Gastroesophageal sphincter (tissue), 4 donors: ENCODE data around the gene EPG5. TPM values are rescaled to one million over a fixed set of nuclear protein-coding genes. Genes with fewer than 3 reads are reported as not detected.

Source experiments
- ATAC-seq: fragments of 150-250 bp; one replicate; pipeline ENCODE4 v1.9.1; 2016; ENCODE audit warnings: mild to moderate bottlenecking, moderate library complexity
- H3K27ac ChIP-seq, 4 donors: fragments of 200-600 bp; sonication (generic) in 3 of 4; 1 replicate in 3 of 4; 2 replicates in 1 of 4; pipeline ENCODE4 v1.5.1; 2016 to 2019
- H3K27me3 ChIP-seq: fragments of 200-600 bp; sonication (generic); one replicate; pipeline ENCODE4 v1.5.1; 2019
- H3K36me3 ChIP-seq, 2 donors: fragments of 200-600 bp; sonication (generic); one replicate each; pipeline ENCODE4 v1.5.1; 2019; ENCODE audit warnings: control low read depth in 1 of 2
- H3K4me1 ChIP-seq, 3 donors: fragments of 200-600 bp; sonication (generic); 1 replicate in 2 of 3; 2 replicates in 1 of 3; pipeline ENCODE4 v1.5.1; 2016 to 2019; ENCODE audit warnings: control low read depth in 2 of 3
- H3K4me3 ChIP-seq, 2 donors: fragments of 200-600 bp; sonication (generic); one replicate each; pipeline ENCODE4 v1.5.1; 2019; ENCODE audit warnings: mild to moderate bottlenecking in 1 of 2, moderate library complexity in 1 of 2
- H3K9me3 ChIP-seq, 3 donors: fragments of 200-600 bp; sonication (generic); one replicate each; pipeline ENCODE4 v1.5.1; 2017 to 2019; ENCODE audit warnings: control low read depth in 2 of 3
- EP300 ChIP-seq: sonication (generic); formaldehyde crosslinking; IDR thresholded peaks from one replicate; pipeline ENCODE4 v1.6.1; 2017; ENCODE audit warnings: antibody characterized with exemption, mild to moderate bottlenecking
- POLR2A ChIP-seq, 2 donors: fragments of 450-650 bp; IDR thresholded peaks; one replicate each; pipeline ENCODE4 v1.6.1; 2017; ENCODE audit warnings: antibody characterized with exemption in 2 of 2, mild to moderate bottlenecking in 2 of 2, moderate library complexity in 1 of 2
- POLR2AphosphoS5 ChIP-seq: sonication (generic); formaldehyde crosslinking; IDR thresholded peaks from one replicate; pipeline ENCODE4 v1.6.1; 2017; ENCODE audit warnings: antibody characterized with exemption
- WGBS, 2 donors: methylation state at CpG; one replicate each; pipeline ENCODE4 v1.1.5; 2018; ENCODE audit warnings: low coverage in 1 of 2; 5-methylcytosine and 5-hydroxymethylcytosine counted together
- total RNA-seq, 4 donors: library from RNA; depleted of rRNA; stranded (reverse); fragments of >200 nt; gene quantifications; one replicate each; pipeline ENCODE4 v1.1.0, GENCODE V29; 2016
- TF ChIP-seq, protein P1 (sequence below), 4 experiments: fragments of 200-600 bp in 2 of 4; fragments of 450-650 bp in 2 of 4; sonication (generic) in 1 of 4; IDR thresholded peaks; one replicate each; pipeline ENCODE4 v1.5.1; 2017 to 2019; ENCODE audit warnings: antibody characterized with exemption in 4 of 4, mild to moderate bottlenecking in 2 of 4, moderate library complexity in 2 of 4

The EPG5 gene
- total RNA-seq, 4 donors from 2014 or later = 17.3 to 33.7 (median 28.4) TPM

- Histone ChIP-seq H3K4me3 (no peak overlapping the region), H3K4me1 (peaks cover 0 to 6% (median 0%) of the 10 kb centered on the region in 3 donors), H3K27me3 (no peaks in the 10 kb centered on the region), H3K9me3 (no peaks in the 10 kb centered on the region), H3K36me3 (peaks cover 0 to 91% of the 10 kb centered on the region in 2 donors), H3K27ac (no peak overlapping the region)
- WGBS, 2 donors = 94 to 95% methylated on average over 2 to 3 of the region's 3 CpGs
- no peak for ATAC-seq
- TF ChIP-seq, protein P1, sequence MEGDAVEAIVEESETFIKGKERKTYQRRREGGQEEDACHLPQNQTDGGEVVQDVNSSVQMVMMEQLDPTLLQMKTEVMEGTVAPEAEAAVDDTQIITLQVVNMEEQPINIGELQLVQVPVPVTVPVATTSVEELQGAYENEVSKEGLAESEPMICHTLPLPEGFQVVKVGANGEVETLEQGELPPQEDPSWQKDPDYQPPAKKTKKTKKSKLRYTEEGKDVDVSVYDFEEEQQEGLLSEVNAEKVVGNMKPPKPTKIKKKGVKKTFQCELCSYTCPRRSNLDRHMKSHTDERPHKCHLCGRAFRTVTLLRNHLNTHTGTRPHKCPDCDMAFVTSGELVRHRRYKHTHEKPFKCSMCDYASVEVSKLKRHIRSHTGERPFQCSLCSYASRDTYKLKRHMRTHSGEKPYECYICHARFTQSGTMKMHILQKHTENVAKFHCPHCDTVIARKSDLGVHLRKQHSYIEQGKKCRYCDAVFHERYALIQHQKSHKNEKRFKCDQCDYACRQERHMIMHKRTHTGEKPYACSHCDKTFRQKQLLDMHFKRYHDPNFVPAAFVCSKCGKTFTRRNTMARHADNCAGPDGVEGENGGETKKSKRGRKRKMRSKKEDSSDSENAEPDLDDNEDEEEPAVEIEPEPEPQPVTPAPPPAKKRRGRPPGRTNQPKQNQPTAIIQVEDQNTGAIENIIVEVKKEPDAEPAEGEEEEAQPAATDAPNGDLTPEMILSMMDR (IDR thresholded peaks at IDR 0.05) = no peak
- TF ChIP-seq POLR2A (IDR thresholded peaks at IDR 0.05) (no peak), EP300 (no peak), POLR2AphosphoS5 (no peak)
These were observed 91.0 kb downstream of the EPG5 start for GRCh38 chr18:45876161-45876560.

GRCh38 chr18:45874491-45875184, 92.5 kb downstream of the EPG5 start:
- Histone ChIP-seq H3K27me3 (no peaks in the 10 kb centered on the region), H3K9me3 (no peaks in the 10 kb centered on the region), H3K36me3 (peaks cover 0 to 96% of the 10 kb centered on the region in 2 donors)

DNA sequence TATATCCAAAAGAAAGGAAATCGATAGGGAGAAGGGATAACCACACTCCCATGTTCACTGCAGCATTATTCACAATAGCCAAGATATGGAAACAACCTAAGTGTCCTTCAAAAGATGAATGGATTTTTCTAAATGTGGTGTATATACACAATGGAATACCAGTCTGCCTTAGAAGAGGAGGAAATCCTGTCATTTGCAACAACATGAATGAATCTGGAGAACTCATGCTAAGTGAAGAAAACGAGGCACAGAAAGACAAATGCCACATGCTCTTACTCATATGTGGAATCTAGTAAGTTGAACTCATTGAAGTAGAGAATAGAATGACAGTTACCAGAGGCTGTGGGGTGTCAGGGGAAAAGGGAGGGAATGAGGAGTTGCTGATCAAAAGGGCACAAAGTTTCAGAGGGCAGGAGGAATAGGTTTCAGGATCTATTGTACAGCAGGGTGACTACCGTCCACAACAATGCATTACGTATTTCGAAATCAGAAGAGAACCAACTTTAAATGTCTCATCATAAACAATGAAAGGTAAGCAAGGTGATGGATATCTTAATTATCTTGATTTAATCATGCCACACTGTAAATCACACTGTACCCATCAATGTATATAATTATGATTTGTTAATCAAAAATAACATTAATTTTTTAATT, 95.6 kb downstream of the EPG5 start:
- Histone ChIP-seq H3K36me3 (peaks cover 0 to 93% of the 10 kb centered on the region in 2 donors), H3K4me3 (no peak overlapping the region), H3K27me3 (no peaks in the 10 kb centered on the region), H3K27ac (no peak overlapping the region), H3K9me3 (no peaks in the 10 kb centered on the region), H3K4me1 (no peaks in the 10 kb centered on the region)
- ATAC-seq = no peak
- TF ChIP-seq POLR2A (IDR thresholded peaks at IDR 0.05) = no peak
- no peak for TF ChIP-seq POLR2AphosphoS5
- TF ChIP-seq, protein P1 (IDR thresholded peaks at IDR 0.05) = no peak
- no peak for TF ChIP-seq EP300
- 78 to 91% methylated on average over 5 of the region's 5 CpGs for WGBS, 2 donors

More at GRCh38 chr18:45874491-45875184, 92.5 kb downstream of the EPG5 start:
- Histone ChIP-seq H3K4me3 (no peak overlapping the region), H3K4me1 (no peaks in the 10 kb centered on the region), H3K27ac (no peak overlapping the region)
- 85 to 92% methylated on average over 5 of the region's 5 CpGs for WGBS, 2 donors
- TF ChIP-seq EP300 (no peak), POLR2A (IDR thresholded peaks at IDR 0.05) (no peak), POLR2AphosphoS5 (no peak)
- TF ChIP-seq, protein P1 (IDR thresholded peaks at IDR 0.05) = no peak
- no peak for ATAC-seq

DNA sequence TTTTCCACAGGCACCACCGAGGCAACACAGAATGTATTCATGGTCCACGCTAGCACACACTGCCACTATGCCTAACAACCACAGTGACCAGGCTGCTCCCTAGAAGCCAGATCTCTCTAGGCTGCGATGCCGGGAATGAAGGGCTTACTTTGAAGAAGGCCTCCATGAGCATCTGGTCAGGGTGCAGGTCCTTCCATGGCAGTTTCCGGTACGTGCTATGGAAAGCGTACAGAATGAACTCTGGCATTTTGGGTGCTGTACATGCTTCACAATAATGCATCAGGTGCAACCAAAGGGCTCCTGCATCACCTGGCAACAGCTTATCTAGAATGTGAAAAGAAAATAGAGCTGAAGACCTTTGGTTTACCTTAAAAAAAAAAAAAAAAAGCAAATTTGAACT, 96.7 kb downstream of the EPG5 start:
- TF ChIP-seq POLR2A (IDR thresholded peaks at IDR 0.05) (no peak), EP300 (no peak), POLR2AphosphoS5 (no peak)
- TF ChIP-seq, protein P1 (IDR thresholded peaks at IDR 0.05) = no peak
- Histone ChIP-seq H3K27me3 (no peaks in the 10 kb centered on the region), H3K4me1 (no peaks in the 10 kb centered on the region), H3K27ac (no peak overlapping the region), H3K36me3 (peaks cover 0 to 93% of the 10 kb centered on the region in 2 donors), H3K9me3 (no peaks in the 10 kb centered on the region), H3K4me3 (no peak overlapping the region)
- WGBS, 2 donors = 78 to 96% methylated on average over 1 to 4 of the region's 7 CpGs
- no peak for ATAC-seq

- H3K4me1 ChIP-seq = no peaks in the 10 kb centered on the region
- ATAC-seq = no peak
- TF ChIP-seq POLR2AphosphoS5 (no peak), POLR2A (IDR thresholded peaks at IDR 0.05) (no peak), EP300 (no peak)
- TF ChIP-seq, protein P1 (IDR thresholded peaks at IDR 0.05) = no peak
- H3K27me3 ChIP-seq = no peaks in the 10 kb centered on the region
- H3K36me3 ChIP-seq = peaks cover 2 to 95% of the 10 kb centered on the region in 2 donors
- H3K9me3 ChIP-seq = no peaks in the 10 kb centered on the region
- H3K4me3 ChIP-seq = no peak overlapping the region
- WGBS, 2 donors = 97% methylated on average over 5 of the region's 5 CpGs; no CpG with 5 or more reads in 1 of the 2 donors
- H3K27ac ChIP-seq = no peak overlapping the region
These were observed 101.7 kb downstream of the EPG5 start for GRCh38 chr18:45865466-45865865.
